H1 (cell line): Measurements from ENCODE around the gene NSG2.

Experiments
- CTCF ChIP-seq, 3 experiments: IDR thresholded peaks; 1 replicate in 2 of 3; 2 replicates in 1 of 3; pipeline versions ENCODE4 v1.5.1 to v1.6.1; 2011; ENCODE audit warnings: low read length in 3 of 3, mild to moderate bottlenecking in 3 of 3, inconsistent platforms in 2 of 3, low read depth in 1 of 3, moderate library complexity in 1 of 3; ENCODE audit not compliant: insufficient read depth in 1 of 3; ENCODE audit errors: control extremely low read depth in 1 of 3
- POLR2AphosphoS5 ChIP-seq: IDR thresholded peaks from 2 replicates; pipeline ENCODE4 v1.6.1; 2011; ENCODE audit warnings: low read depth, low read length
- SP1 ChIP-seq: IDR thresholded peaks from 2 replicates; pipeline ENCODE4 v1.6.1; 2011; ENCODE audit warnings: low read depth, low read length

- TF ChIP-seq POLR2AphosphoS5 (no peak), SP1 (no peak), CTCF (IDR thresholded peaks at IDR 0.05; ENCODE audit: control extremely low read depth in 1 of 3, insufficient read depth in 1 of 3, low read depth in 1 of 3, low read length in 3 of 3) (no peak)
These were observed 55.8 kb downstream of the NSG2 start for GRCh38 chr5:174101195-174101730.
